NCI-H146 treated with DMSO at 0.1 percent for 48 hours (cell line): ENCODE results near the gene MRAS.

Experiments used
- DNase-seq: peaks from one replicate; lab custom pipeline; 2025; ENCODE audit not compliant: unreplicated experiment; lab: John Stamatoyannopoulos, UW

The MRAS gene

GRCh38 chr3:138384976-138385375 is 36.6 kb downstream of the MRAS start:
- no peak for DNase-seq

- no peak for DNase-seq
Measured at GRCh38 chr3:138389144-138389601, 40.8 kb downstream of the MRAS start.

GRCh38 chr3:138389841-138390581 is 41.6 kb downstream of the MRAS start:
- DNase-seq, result no peak

- no peak for DNase-seq
Measured at GRCh38 chr3:138390582-138390932, 42.2 kb downstream of the MRAS start.

- no peak for DNase-seq
Measured at GRCh38 chr3:138394156-138394555, 45.8 kb downstream of the MRAS start.

- no peak for DNase-seq
Measured at GRCh38 chr3:138394686-138395085, 46.3 kb downstream of the MRAS start.

DNA sequence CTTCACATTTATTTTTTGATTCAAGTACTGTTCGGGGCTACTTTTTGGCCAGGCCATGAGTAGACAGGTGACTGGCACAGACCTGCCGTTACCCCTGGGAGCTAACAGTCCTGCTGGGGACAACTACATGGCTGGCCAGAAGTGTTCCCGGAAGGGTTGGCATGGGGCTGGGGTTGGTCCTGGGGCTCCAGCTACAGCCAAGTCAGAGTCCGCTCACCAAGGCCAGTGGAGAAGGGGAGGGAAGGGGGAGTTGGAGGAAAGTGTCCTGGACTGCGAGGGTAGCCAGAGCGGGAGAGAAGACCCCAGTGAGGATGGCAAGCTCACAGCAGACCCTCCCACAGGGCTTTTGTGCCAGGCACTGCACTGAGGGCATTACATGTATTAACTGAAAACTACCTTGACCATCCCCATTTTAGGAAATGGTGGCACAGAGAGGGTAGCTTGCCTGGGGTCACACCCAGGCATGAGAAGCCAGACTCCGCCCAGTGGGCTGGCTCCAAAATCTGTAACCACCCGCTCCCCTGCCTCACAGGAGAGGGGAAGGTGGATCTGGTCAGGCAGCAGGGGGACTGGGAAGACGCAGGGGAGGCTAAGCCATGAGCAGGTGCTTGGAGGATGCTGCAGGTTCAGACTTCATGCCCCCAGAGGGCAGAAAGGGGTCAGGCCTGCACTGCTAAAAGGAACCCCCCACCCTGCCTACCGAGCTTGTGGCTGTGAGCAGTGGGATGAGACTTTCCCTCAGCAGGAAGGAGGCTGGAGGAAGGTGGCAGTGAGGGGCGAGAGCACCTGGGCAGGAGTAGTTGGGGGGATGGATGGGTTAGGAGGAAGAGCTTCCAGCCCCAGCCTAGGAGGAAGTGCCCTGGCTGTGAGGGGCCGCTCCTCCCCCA is 47.7 kb downstream of the MRAS start:
- no peak for DNase-seq

DNA sequence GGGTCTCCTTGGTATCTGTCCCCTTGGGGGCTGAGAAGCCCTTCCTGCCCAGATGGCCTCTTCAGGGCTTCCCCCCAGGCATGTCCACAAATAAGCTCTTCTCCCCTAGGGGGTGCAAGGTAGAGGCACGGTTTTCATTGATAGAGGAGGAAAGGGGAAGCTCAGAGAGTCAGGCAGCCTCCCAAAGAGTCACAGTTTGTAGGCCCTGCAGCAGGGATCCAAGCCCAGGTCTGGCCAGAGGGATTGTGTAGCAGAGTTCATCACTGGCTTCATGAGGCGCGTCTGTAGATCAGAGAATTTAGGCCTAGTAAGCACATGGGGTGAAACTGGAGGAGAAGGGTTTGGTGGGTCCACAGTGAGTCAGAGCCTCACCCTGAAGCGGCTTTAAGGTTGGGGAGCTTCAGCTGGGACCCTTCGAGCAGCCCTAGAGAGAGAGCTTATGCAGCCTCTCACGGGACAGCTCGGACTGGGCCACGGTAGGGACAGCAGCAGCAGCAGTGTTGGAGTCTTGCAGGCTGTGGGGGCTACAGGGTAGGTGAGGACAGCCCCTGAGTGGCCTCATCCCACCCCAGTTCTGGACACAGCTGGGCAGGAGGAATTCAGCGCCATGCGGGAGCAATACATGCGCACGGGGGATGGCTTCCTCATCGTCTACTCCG is 48.5 kb downstream of the MRAS start:
- DNase-seq, result no peak

- no peak for DNase-seq
Measured at GRCh38 chr3:138397983-138398382, 49.6 kb downstream of the MRAS start.

DNA sequence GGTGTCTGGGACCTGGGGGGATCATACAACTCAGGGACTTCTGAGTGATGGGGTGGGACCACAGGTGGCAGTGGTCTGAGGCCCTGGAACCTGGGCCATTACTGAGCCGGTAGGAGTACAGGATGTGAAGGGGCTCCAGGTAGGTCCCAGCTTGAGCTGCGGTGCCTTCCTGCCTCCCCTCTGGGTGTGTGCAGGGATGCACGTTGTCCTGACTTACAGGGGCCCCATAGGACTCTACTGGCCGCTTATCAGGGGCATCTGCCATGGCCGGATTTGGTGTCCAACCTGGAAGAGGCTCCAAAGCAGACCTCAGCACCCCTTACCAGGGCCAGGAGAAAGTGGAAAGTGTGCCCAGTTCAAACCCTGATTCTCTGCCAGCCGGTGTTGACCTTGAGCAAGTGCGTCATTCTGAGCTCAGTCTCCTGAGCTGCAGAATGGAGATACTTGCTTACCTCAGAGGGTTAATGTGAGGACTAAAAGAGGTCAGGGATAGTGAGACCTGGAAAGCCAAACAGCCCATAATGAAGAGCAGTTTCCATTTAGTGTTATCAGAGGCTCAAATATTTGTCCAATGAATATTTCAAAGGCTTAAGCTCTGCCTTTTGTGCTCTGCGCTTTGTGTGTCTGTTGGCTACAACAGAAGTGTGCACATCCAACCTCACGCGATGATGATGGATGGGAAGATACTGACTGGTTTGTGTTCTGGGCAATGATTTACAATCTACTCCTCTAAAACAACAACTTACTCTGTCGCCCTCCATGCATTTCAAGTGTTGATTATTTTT is 50.6 kb downstream of the MRAS start:
- peak; percentile 98 for DNase-seq

- peak; percentile 96 for DNase-seq
Measured at GRCh38 chr3:138399766-138400165, 51.4 kb downstream of the MRAS start.

DNA sequence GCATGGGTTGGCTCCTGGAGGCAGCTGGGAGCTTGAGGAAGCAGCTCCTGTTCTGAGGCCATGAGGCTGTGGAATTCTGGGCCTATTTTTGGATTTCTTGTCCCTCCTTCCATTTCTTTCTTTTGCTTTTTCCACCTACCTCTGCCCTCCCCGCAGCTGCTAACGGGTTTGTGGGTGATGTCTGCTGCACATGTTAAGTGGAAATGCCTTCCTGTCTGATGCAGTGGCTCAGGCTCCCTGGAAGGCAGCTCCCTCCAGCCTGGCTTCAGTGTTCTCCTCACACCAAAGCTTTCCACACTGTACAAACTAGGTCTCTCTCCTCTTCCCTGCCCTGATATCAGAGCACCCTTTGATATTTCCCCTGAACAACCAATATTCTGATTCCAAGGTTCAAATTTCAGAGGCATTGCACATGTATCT is 52.3 kb downstream of the MRAS start:
- no peak for DNase-seq

DNA sequence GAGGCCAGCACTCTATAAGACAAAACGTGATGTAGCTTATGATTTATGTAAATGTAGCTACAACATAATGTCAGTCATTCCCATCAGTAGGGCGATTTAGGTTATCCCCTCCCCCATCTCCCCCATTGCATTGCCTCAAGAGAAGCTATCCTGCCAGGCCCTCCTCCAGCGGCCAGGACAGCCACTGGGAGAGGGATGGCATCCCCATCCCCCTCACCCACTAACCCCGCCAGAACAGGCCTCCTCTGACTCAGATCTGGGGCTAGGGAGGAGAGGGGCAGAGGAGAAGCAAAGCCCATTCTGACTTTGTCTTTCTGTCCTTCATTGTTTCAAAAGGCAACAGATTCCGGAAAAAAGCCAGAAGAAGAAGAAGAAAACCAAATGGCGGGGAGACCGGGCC is 53.5 kb downstream of the MRAS start:
- no peak for DNase-seq

- DNase-seq, result no peak
Measured at GRCh38 chr3:138404121-138404520, 55.7 kb downstream of the MRAS start.

- no peak for DNase-seq
Measured at GRCh38 chr3:138405001-138405400, 56.6 kb downstream of the MRAS start.

DNA sequence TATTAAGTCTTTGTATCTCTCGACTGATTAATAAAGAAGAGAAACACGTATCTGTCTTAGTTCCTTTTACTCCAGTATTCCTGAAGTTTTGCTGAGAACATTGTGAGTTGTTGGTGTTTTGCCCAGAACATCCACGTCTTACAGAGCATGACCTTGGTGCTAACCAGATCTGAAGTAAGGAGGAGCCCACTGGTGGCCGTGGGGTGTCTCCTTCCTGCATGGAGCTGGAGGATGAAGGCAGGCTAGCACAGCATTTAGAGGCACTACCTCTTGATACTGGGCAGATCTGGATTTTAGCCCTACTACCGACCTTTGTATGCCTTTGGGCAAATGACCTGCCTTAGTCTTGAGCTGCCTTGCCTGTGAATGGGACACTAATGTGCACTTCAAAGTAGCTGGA is 57.1 kb downstream of the MRAS start:
- no peak for DNase-seq

DNA sequence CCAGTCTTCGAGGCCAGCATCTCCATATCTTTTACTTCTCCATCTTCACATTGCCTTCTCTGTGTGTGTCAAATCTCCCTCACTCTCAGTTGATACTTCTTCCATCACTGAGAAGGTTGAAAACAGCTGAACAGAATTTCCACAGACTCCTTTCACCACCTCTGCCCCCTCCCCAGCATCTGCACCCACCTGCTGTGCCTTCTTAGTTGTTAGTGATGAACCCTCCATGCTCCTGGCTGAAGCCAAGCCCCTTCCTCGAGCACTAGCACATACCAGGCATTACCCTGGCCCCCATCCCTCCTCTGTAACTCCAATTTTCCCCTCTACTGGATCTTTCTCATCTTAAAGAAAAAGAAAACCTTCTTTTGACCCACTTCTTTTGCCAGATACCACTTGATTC is 58.2 kb downstream of the MRAS start:
- no peak for DNase-seq

GRCh38 chr3:138407236-138407907 is 59.0 kb downstream of the MRAS start:
- no peak for DNase-seq

- no peak for DNase-seq
Measured at GRCh38 chr3:138408751-138409570, 60.6 kb downstream of the MRAS start.
